Measurements from ENCODE around the gene MACROD2. TPM values are rescaled to one million over a fixed set of nuclear protein-coding genes. Genes with fewer than 3 reads are reported as not detected.

MACROD2 gene
- total and polyA plus RNA-seq, 2 experiments from 2014 or later, result 2.8 to 4.3 TPM

- no peak overlapping the region for H3K4me2 ChIP-seq
- H3K27ac ChIP-seq (ENCODE audit: low read depth), result no peak overlapping the region
- ATAC-seq, result no peak
- DNase-seq (ENCODE audit: low spot score), result no peak
- H3K27me3 ChIP-seq (ENCODE audit: insufficient read depth), result no peaks in the 10 kb centered on the region
- H2AFZ ChIP-seq, result no peak overlapping the region
- TF ChIP-seq ZNF462 (CRISPR knock-in tag; IDR thresholded peaks at IDR 0.05), result no peak
- no peak for TF ChIP-seq EZH2 (IDR thresholded peaks at IDR 0.05; ENCODE audit: low read depth, unreplicated experiment)
- no peak for TF ChIP-seq STAT1 (IDR thresholded peaks at IDR 0.05; ENCODE audit: unreplicated experiment)
- TF ChIP-seq JUNB (IDR thresholded peaks at IDR 0.05; ENCODE audit: unreplicated experiment), result no peak
- TF ChIP-seq ZNF331 (CRISPR knock-in tag; IDR thresholded peaks at IDR 0.05; ENCODE audit: low read depth), result no peak
- TF ChIP-seq REST (IDR thresholded peaks at IDR 0.05; ENCODE audit: unreplicated experiment), result no peak
- TF ChIP-seq EZH2phosphoT487 (IDR thresholded peaks at IDR 0.05; ENCODE audit: unreplicated experiment), result no peak
- TF ChIP-seq CTCF (conservative IDR thresholded peaks at IDR 0.05; ENCODE audit: low read depth in 2 of 2), result no peak
- TF ChIP-seq NANOG (IDR thresholded peaks at IDR 0.05; ENCODE audit: borderline replicate concordance), result no peak
- no peak for TF ChIP-seq ETS1 (IDR thresholded peaks at IDR 0.05)
- TF ChIP-seq ZNF114 (CRISPR knock-in tag; IDR thresholded peaks at IDR 0.05), result no peak
- TF ChIP-seq CREB1 (CRISPR knock-in tag; IDR thresholded peaks at IDR 0.05; ENCODE audit: low read depth), result no peak
- TF ChIP-seq POLR2AphosphoS5 (IDR thresholded peaks at IDR 0.05; ENCODE audit: low read depth), result no peak
- H3K79me2 ChIP-seq (replicated peaks; ENCODE audit: insufficient read depth), result no peaks in the 10 kb centered on the region
- no peaks in the 10 kb centered on the region for H4K20me1 ChIP-seq (replicated peaks; ENCODE audit: insufficient read depth)
- no peak overlapping the region for H3K27ac Mint-ChIP-seq
- H3K4me3 ChIP-seq, result no peak overlapping the region
- H3K27me3 Mint-ChIP-seq (ENCODE audit: insufficient read depth, low read depth, poor library complexity), result peaks cover 2% of the 10 kb centered on the region
- H3F3A ChIP-seq (replicated peaks; ENCODE audit: low read depth), result no peaks in the 10 kb centered on the region
- H3K4me1 Mint-ChIP-seq, result no peaks in the 10 kb centered on the region
- no peaks in the 10 kb centered on the region for H3K36me3 ChIP-seq (ENCODE audit: insufficient read depth)
- peaks cover 3% of the 10 kb centered on the region for H3K9me3 Mint-ChIP-seq
- H3K4me3 Mint-ChIP-seq, result no peak overlapping the region
- peaks cover 13% of the 10 kb centered on the region; the same call in 1 of the 2 replicates for H3K9me2 ChIP-seq (ENCODE audit: insufficient read depth)
- H3K4me1 ChIP-seq (ENCODE audit: insufficient read depth), result no peaks in the 10 kb centered on the region
- H3K36me3 Mint-ChIP-seq (ENCODE audit: low read depth), result peaks cover 4% of the 10 kb centered on the region; the same call in 1 of the 3 replicates
These were observed 1023.6 kb downstream of the MACROD2 start for GRCh38 chr20:15018966-15019365.

All from GM23338 (cell line).